SJCRH30 (cell line): ENCODE results near the gene NSD1. TPM values are rescaled to one million over a fixed set of nuclear protein-coding genes. Genes with fewer than 3 reads are reported as not detected.

Experiments used
- DNase-seq, 2 experiments: peaks; one replicate each; pipeline ENCODE4 v3.0.0-alpha.2; 2015 to 2020
- H3K27ac ChIP-seq: fragments of 250-450 bp; sonication (Bioruptor Pico); 2 replicates; pipeline ENCODE4 v1.5.1; 2020; ENCODE audit warnings: mild to moderate bottlenecking, moderate library complexity
- H3K27me3 ChIP-seq: fragments of 250-450 bp; sonication (Bioruptor Pico); 2 replicates; pipeline ENCODE4 v1.5.1; 2020; ENCODE audit warnings: mild to moderate bottlenecking, moderate library complexity
- H3K36me3 ChIP-seq: fragments of 250-450 bp; sonication (Bioruptor Pico); 2 replicates; pipeline ENCODE4 v1.5.1; 2020; ENCODE audit warnings: mild to moderate bottlenecking, moderate library complexity
- H3K4me1 ChIP-seq: fragments of 250-450 bp; sonication (Bioruptor Pico); 2 replicates; pipeline ENCODE4 v1.5.1; 2020; ENCODE audit warnings: mild to moderate bottlenecking, moderate library complexity
- H3K4me3 ChIP-seq: fragments of 250-450 bp; sonication (Bioruptor Pico); 2 replicates; pipeline ENCODE4 v1.5.1; 2020; ENCODE audit warnings: mild to moderate bottlenecking, moderate library complexity
- H3K9me3 ChIP-seq: fragments of 250-450 bp; sonication (Bioruptor Pico); replicated peaks from 2 replicates; pipeline ENCODE4 v1.5.1; 2020; ENCODE audit warnings: mild to moderate bottlenecking, moderate library complexity
- total RNA-seq: library from RNA; depleted of rRNA; stranded (reverse); fragments of >200 nt; shearing (Covaris generic); gene quantifications from 2 replicates; pipeline ENCODE4 v1.2.3, GENCODE V29; 2014

Gene NSD1
- total RNA-seq, 1 experiment from 2014 or later = 5.7 TPM

DNA sequence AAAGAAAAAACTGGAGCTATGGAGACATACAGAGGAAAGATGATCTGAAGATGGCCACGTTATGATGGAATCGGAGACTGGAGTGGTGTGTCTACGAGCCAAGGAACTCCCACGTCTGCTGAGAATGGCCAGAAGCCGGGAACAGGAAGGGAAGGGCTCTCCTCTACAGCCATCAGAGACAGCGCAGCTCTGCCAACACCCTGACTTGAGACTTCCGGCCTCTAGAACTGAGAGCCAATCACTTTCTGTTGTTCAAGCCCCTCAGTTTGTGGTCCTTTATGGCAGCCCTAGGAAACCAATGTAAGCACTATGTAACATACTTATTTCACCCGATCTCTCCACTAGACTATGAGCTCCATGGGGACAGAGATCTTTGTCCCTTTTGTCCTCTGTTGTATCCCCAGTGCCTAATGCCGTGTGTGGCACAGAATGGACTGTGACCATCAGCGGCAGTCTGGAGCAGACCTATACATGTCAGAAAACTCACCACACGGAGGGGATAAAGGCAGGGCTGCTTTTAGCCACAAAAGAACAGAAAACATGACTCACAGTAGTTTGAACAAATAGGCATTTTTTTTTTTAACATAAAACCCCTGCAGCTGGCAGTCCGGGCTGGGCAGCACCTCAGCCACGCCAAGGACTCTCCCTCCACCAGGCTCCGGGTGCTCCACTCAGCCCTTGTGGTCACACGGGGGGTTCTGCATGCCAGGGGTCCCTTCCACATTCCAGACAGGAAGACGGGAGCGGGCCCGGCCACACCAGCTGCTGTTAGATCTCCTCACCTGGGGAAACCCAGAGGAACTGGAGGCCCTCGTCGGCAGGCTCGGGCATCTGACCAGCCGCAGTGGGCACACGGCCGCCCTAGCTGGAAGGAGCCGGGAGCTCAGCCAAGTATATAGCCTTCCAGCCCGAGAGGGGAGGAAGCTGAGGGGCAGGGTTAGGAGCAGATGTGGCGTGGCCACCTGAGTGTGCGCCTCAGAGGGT is 194.3 kb downstream of the NSD1 start:
- Histone ChIP-seq H3K27me3 (no peaks in the 10 kb centered on the region), H3K27ac (no peak overlapping the region), H3K4me3 (no peak overlapping the region), H3K9me3 (no peaks in the 10 kb centered on the region), H3K4me1 (0 out of 2 replicates have a peak, but pooled peaks cover 5% of the 10 kb centered on the region), H3K36me3 (0 out of 2 replicates have a peak, but pooled peaks cover 2% of the 10 kb centered on the region)
- DNase-seq = no peak

GRCh38 chr5:177328545-177329231 is 195.1 kb downstream of the NSD1 start:
- no peaks in the 10 kb centered on the region for H3K27me3 ChIP-seq
- DNase-seq = no peak
- no peaks in the 10 kb centered on the region for H3K9me3 ChIP-seq
- H3K36me3 ChIP-seq = peaks cover 5% of the 10 kb centered on the region
- H3K4me1 ChIP-seq = 0 out of 2 replicates have a peak, but pooled peaks cover 5% of the 10 kb centered on the region
- H3K27ac ChIP-seq = no peak overlapping the region
- H3K4me3 ChIP-seq = no peak overlapping the region

- no peak for DNase-seq
- no peak overlapping the region for H3K4me3 ChIP-seq
- H3K4me1 ChIP-seq = 0 out of 2 replicates have a peak, but pooled peaks cover 5% of the 10 kb centered on the region
- peaks cover 13% of the 10 kb centered on the region for H3K36me3 ChIP-seq
- no peaks in the 10 kb centered on the region for H3K27me3 ChIP-seq
- no peak overlapping the region for H3K27ac ChIP-seq
- H3K9me3 ChIP-seq = no peaks in the 10 kb centered on the region
Observed at GRCh38 chr5:177329883-177330282, 196.3 kb downstream of the NSD1 start.

DNA sequence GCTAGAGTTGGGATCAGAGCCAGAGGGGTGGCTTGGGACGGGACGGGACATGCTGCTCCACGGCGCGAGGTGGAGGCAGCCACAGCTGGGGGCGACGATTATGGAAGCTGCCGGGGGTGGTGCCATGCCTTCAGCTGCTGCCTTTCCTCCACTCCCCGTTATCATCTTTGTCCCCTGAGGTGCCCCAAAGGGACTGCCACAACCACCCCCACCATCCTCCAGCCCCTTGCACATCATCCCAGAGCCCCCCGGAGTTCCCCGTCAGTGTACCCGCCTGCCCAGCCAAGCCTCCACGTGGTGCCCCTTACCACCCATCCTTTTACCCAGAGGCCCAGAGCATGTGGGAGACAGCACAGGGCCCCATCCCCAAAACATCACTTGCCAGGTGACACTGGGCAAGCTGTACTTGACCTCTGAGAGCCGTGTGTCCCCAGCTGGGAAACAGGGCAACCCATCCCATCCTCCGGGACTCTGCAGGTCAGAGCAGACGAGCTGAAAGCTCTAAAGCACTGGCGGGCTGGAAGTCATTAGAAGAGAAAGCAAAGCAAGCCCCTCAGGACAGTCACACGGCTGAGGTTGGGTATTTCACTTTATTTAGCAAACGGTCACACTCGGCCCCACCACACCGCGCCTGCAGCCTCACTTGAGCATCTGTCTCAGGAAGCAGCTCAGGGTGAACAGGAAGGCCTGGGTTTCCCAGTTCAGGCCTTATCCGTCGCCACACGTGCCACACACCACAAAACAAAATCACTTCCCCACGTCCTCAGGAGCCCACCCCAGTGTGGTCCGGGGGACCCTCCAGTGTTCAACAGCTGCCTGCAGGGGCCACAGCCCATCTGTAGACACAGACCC is 197.6 kb downstream of the NSD1 start:
- no peak for DNase-seq
- no peak overlapping the region for H3K4me3 ChIP-seq
- 0 out of 2 replicates have a peak, but pooled peaks cover under 1% of the 10 kb centered on the region for H3K4me1 ChIP-seq
- no peaks in the 10 kb centered on the region for H3K27me3 ChIP-seq
- H3K27ac ChIP-seq = no peak overlapping the region
- no peaks in the 10 kb centered on the region for H3K9me3 ChIP-seq
- peaks cover 13% of the 10 kb centered on the region for H3K36me3 ChIP-seq

DNA sequence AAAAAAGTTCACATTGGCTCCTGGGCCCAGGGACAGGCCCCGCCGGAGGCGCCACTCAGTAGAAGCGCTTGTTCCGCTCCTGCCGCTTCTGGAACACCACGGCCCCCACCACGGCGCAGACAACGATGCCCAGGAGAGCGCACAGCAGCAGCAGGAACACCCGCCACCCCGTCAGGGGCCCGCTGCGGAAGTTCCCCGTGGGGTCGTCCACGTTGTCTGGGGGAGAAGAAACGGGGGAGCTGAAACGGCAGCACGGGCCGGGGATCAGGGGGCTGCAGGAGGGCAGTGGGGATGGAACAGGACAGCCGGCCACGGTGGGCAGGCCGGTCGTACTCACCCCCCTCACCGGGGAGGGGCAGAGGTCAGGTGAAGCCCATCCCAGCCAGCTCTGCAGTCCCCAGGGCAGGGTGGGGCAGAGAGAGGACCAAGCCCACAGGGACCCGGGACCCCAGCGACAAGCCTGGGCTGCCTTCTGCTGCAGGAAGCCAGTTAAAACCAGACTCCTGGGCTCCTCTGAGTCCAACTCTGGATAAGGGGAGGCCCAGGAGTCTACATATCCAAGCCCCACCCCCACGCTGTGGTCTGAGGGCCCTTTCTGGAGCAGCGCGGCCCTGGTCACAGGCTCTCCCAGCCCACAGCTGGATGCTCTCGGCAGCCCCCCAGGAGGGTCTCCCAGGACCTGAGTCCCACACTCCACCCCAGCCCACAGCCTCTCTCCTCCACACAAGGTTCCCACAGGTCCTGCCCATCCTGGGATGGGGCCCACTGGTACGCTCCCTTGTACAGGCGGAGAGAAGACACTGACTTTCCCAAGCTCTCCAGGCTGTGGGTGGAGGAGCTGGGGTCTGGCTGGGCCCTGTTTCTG is 198.7 kb downstream of the NSD1 start:
- H3K9me3 ChIP-seq = no peaks in the 10 kb centered on the region
- no peak for DNase-seq
- peaks cover 18% of the 10 kb centered on the region for H3K36me3 ChIP-seq

DNA sequence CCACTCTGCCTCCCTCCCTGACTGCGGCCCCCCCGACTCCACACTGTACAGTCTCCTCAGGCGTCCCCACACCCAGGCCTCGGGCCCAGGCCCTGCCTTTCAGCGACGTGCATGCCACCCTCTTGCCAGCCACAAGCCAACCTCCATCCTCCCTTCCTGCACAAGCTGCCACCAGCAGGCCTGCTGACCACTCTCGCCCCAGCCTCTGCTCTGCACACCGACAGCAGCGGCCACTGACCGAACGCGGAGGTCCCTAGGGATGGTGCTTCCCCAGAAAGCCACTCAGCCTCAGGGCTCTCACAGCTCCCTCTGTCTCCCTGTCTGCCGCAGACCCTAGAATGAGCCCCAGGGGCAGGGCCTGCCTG is 199.3 kb downstream of the NSD1 start:
- Histone ChIP-seq H3K9me3 (no peaks in the 10 kb centered on the region), H3K27me3 (no peaks in the 10 kb centered on the region), H3K36me3 (peaks cover 21% of the 10 kb centered on the region), H3K27ac (no peak overlapping the region), H3K4me1 (no peaks in the 10 kb centered on the region), H3K4me3 (no peak overlapping the region)
- DNase-seq = no peak

More for the DNA sequence above, 198.7 kb downstream of the NSD1 start:
- Histone ChIP-seq H3K27ac (no peak overlapping the region), H3K4me1 (no peaks in the 10 kb centered on the region), H3K4me3 (no peak overlapping the region), H3K27me3 (no peaks in the 10 kb centered on the region)

DNA sequence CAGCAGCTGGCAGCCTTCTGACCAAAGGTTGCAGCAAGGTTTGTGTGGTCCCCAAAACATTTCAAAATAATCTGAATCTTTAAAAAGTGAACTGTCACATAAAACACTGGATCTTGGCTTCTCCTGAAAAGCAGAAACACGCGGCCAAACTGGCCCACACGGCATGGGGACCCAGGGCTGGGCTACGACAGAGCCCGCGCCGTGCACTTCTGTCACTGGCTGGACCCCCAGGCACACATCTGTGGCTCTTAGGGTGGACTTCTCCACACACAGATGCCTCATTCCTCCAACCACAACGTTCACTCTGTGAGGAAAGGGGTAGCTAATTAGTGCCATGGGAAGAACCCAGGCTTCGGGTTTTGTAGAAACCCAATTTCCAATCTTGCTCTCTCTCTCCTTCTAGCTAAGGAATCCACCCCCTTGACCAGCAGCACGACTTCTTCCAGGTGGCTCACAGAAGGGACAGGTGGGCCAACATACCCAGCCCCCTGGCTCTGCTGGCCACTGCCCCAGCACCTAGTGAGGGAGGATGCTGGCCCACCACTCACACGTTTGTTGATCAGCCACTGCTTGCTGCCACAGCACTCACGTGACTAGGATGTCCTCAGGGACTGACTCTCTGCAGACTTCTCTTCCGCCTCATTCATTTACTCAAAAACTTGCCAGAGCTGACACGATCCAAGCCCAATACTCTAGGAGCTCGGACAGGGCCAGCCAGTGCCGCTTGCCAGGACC is 200.0 kb downstream of the NSD1 start:
- no peak for DNase-seq
- H3K27ac ChIP-seq = no peak overlapping the region
- no peaks in the 10 kb centered on the region for H3K9me3 ChIP-seq
- H3K27me3 ChIP-seq = no peaks in the 10 kb centered on the region
- no peaks in the 10 kb centered on the region for H3K4me1 ChIP-seq
- H3K36me3 ChIP-seq = peaks cover 21% of the 10 kb centered on the region
- H3K4me3 ChIP-seq = no peak overlapping the region

- H3K27me3 ChIP-seq = no peaks in the 10 kb centered on the region
- H3K4me3 ChIP-seq = no peak overlapping the region
- H3K36me3 ChIP-seq = peaks cover 21% of the 10 kb centered on the region
- DNase-seq = no peak
- H3K27ac ChIP-seq = no peak overlapping the region
- H3K9me3 ChIP-seq = no peaks in the 10 kb centered on the region
- H3K4me1 ChIP-seq = no peaks in the 10 kb centered on the region
Observed at GRCh38 chr5:177334155-177334551, 200.6 kb downstream of the NSD1 start.

GRCh38 chr5:177334781-177335700 is 201.5 kb downstream of the NSD1 start:
- no peaks in the 10 kb centered on the region for H3K27me3 ChIP-seq
- DNase-seq = no peak
- no peak overlapping the region for H3K27ac ChIP-seq
- H3K4me3 ChIP-seq = no peak overlapping the region
- H3K36me3 ChIP-seq = peaks cover 21% of the 10 kb centered on the region
- no peaks in the 10 kb centered on the region for H3K9me3 ChIP-seq
- no peaks in the 10 kb centered on the region for H3K4me1 ChIP-seq

DNA sequence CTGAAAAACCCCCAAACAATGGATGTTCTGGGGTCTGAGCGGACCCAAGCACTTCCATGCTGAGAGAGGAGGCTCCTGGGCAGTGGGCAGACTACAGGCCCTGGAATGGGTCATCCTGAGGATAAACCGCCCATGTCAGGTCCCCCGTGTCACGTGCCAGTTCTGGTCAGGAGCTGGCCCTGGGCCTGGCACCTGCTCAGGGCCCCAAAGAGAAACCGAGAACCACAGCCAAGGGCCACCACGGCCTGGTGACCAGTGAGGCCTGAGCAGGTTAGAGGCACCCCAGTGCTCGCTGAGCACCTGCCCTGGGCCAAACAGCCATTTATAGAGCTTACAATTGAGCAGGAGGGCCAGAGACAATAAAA is 202.1 kb downstream of the NSD1 start:
- Histone ChIP-seq H3K27ac (no peak overlapping the region), H3K4me3 (no peak overlapping the region), H3K4me1 (no peaks in the 10 kb centered on the region), H3K36me3 (peaks cover 19% of the 10 kb centered on the region), H3K9me3 (no peaks in the 10 kb centered on the region), H3K27me3 (no peaks in the 10 kb centered on the region)
- no peak for DNase-seq

- peak in 1 of 2 experiments; percentile 30 for DNase-seq
Observed at GRCh38 chr5:177336112-177336511, 202.5 kb downstream of the NSD1 start.

GRCh38 chr5:177336603-177337494 is 203.3 kb downstream of the NSD1 start:
- Histone ChIP-seq H3K27me3 (no peaks in the 10 kb centered on the region), H3K27ac (no peak overlapping the region), H3K4me1 (no peaks in the 10 kb centered on the region), H3K36me3 (peaks cover 25% of the 10 kb centered on the region), H3K4me3 (no peak overlapping the region), H3K9me3 (no peaks in the 10 kb centered on the region)
- no peak for DNase-seq

More at GRCh38 chr5:177336112-177336511, 202.5 kb downstream of the NSD1 start:
- Histone ChIP-seq H3K4me1 (no peaks in the 10 kb centered on the region), H3K36me3 (peaks cover 19% of the 10 kb centered on the region), H3K4me3 (no peak overlapping the region), H3K27me3 (no peaks in the 10 kb centered on the region), H3K27ac (no peak overlapping the region), H3K9me3 (no peaks in the 10 kb centered on the region)
